SK-N-SH (cell line): Measurements from ENCODE around the gene STXBP6. TPM values are rescaled to one million over a fixed set of nuclear protein-coding genes. Genes with fewer than 3 reads are reported as not detected.

ENCODE experiments used
- CTCF ChIA-PET: fragments of 300-600, 350-600 bp; formaldehyde crosslinking; extraction: SDS; loops from one replicate; lab custom pipeline; 2021; lab: Yijun Ruan, JAX
- POLR2A ChIA-PET: fragments of 350-600 bp; sonication (Branson Sonifier 250); formaldehyde crosslinking; extraction: SDS; loops from one replicate; lab custom pipeline; 2020; ENCODE audit warnings: antibody characterized with exemption, inconsistent platforms; lab: Yijun Ruan, JAX
- DNase-seq: peaks from one replicate; pipeline ENCODE4 v3.0.0; 2012
- H2AFZ ChIP-seq: fragments of 200-600 bp; sonication (generic); 2 replicates; pipeline ENCODE4 v1.8.1; 2016; ENCODE audit warnings: antibody characterized with exemption, mild to moderate bottlenecking, low read depth
- H3F3A ChIP-seq: fragments of 200-600 bp; sonication (generic); replicated peaks from 2 replicates; pipeline ENCODE3; 2016; ENCODE audit warnings: antibody characterized with exemption, mild to moderate bottlenecking; ENCODE audit not compliant: insufficient read depth
- H3K27ac ChIP-seq, 2 experiments: fragments of 200-500 bp in 1 of 2; fragments of 200-600 bp in 1 of 2; sonication (Bioruptor generic) in 1 of 2; sonication (generic), shearing (Covaris generic) in 1 of 2; 2 replicates each; pipeline versions ENCODE4 v1.5.1 to v1.6.1; 2014 to 2016; ENCODE audit warnings: low read depth in 2 of 2, inconsistent platforms in 1 of 2, low read length in 1 of 2, mild to moderate bottlenecking in 1 of 2, mixed read lengths in 1 of 2
- H3K27me3 ChIP-seq: fragments of 200-600 bp; sonication (generic), shearing (Covaris generic); 2 replicates; pipeline ENCODE4 v1.6.1; 2016; ENCODE audit warnings: mixed run types; ENCODE audit not compliant: insufficient read depth
- H3K36me3 ChIP-seq, 2 experiments: fragments of 200-500 bp in 1 of 2; fragments of 200-600 bp in 1 of 2; sonication (Bioruptor generic) in 1 of 2; sonication (generic) in 1 of 2; replicated peaks in 1 of 2; 2 replicates each; pipeline versions ENCODE3 to v1.5.1; 2014 to 2016; ENCODE audit warnings: low read length in 1 of 2, mild to moderate bottlenecking in 1 of 2; ENCODE audit not compliant: insufficient read depth in 2 of 2, control insufficient read depth in 1 of 2
- H3K4me1 ChIP-seq, 2 experiments: fragments of 200-500 bp in 1 of 2; fragments of 200-600 bp in 1 of 2; sonication (Bioruptor generic) in 1 of 2; sonication (generic), shearing (Covaris generic) in 1 of 2; 2 replicates each; pipeline versions ENCODE4 v1.5.1 to v1.6.1; 2014 to 2016; ENCODE audit warnings: low read depth in 1 of 2, low read length in 1 of 2, mixed run types in 1 of 2; ENCODE audit not compliant: insufficient read depth in 2 of 2, control insufficient read depth in 1 of 2
- H3K4me2 ChIP-seq: fragments of 200-600 bp; sonication (generic), shearing (Covaris generic); 2 replicates; pipeline ENCODE4 v1.6.1; 2017; ENCODE audit warnings: mixed run types
- H3K4me3 ChIP-seq, 2 experiments: fragments of 200-500 bp in 1 of 2; fragments of 200-600 bp in 1 of 2; sonication (Bioruptor generic) in 1 of 2; sonication (generic), shearing (Covaris generic) in 1 of 2; 2 replicates each; pipeline versions ENCODE4 v1.5.1 to v1.8.1; 2014 to 2016; ENCODE audit warnings: low read depth in 2 of 2, inconsistent platforms in 1 of 2, low read length in 1 of 2, mild to moderate bottlenecking in 1 of 2, mixed read lengths in 1 of 2, moderate library complexity in 1 of 2
- H3K79me2 ChIP-seq: fragments of 200-600 bp; sonication (generic); 2 replicates; pipeline ENCODE4 v1.8.1; 2017; ENCODE audit warnings: mild to moderate bottlenecking; ENCODE audit not compliant: insufficient read depth
- H3K9ac ChIP-seq: fragments of 200-600 bp; sonication (generic); 2 replicates; pipeline ENCODE4 v1.6.1; 2017; ENCODE audit warnings: mixed run types
- H3K9me2 ChIP-seq: fragments of 200-600 bp; sonication (generic); 2 replicates; pipeline ENCODE4 v1.6.1; 2017; ENCODE audit warnings: mixed run types
- H3K9me3 ChIP-seq: fragments of 200-600 bp; sonication (generic); 2 replicates; pipeline ENCODE4 v1.6.1; 2017; ENCODE audit warnings: mixed run types, mild to moderate bottlenecking, moderate library complexity
- H4K20me1 ChIP-seq: fragments of 200-600 bp; sonication (generic); 2 replicates; pipeline ENCODE4 v1.6.1; 2017; ENCODE audit warnings: mild to moderate bottlenecking, mixed run types; ENCODE audit not compliant: insufficient read depth
- CHD2 ChIP-seq: fragments of 150-350 bp; IDR thresholded peaks from 2 replicates; pipeline ENCODE4 v1.6.1; 2018; ENCODE audit warnings: low read length; ENCODE audit not compliant: partially characterized antibody
- EP300 ChIP-seq, 2 experiments: IDR thresholded peaks; 2 replicates each; pipeline versions ENCODE4 v1.4.0 to v1.6.1; 2012; ENCODE audit warnings: borderline replicate concordance in 1 of 2, low read depth in 1 of 2, low read length in 1 of 2
- EZH2phosphoT487 ChIP-seq: fragments of 200-600 bp; sonication (generic); IDR thresholded peaks from 2 replicates; pipeline ENCODE4 v1.6.1; 2017; ENCODE audit warnings: low read depth, mixed run types, mild to moderate bottlenecking, antibody characterized with exemption, moderate library complexity, borderline replicate concordance
- FOXJ3 ChIP-seq: sonication (generic); formaldehyde crosslinking; IDR thresholded peaks from 2 replicates; pipeline ENCODE4 v1.5.1; 2020; ENCODE audit warnings: mild to moderate bottlenecking, missing genetic modification reagents
- GATA2 ChIP-seq: sonication (generic); formaldehyde crosslinking; IDR thresholded peaks from 2 replicates; pipeline ENCODE4 v1.5.0; 2020; ENCODE audit warnings: mild to moderate bottlenecking, missing genetic modification reagents
- JUND ChIP-seq: IDR thresholded peaks from 2 replicates; pipeline ENCODE4 v1.4.0; 2012
- MAX ChIP-seq: IDR thresholded peaks from 2 replicates; pipeline ENCODE4 v1.4.0; 2012; ENCODE audit warnings: low read depth
- NFIC ChIP-seq: IDR thresholded peaks from 2 replicates; pipeline ENCODE4 v1.4.0; 2012; ENCODE audit warnings: borderline replicate concordance
- NRF1 ChIP-seq: IDR thresholded peaks from 2 replicates; pipeline ENCODE4 v1.6.1; 2012; ENCODE audit warnings: low read depth, mild to moderate bottlenecking, low read length
- POLR2AphosphoS5 ChIP-seq: IDR thresholded peaks from 2 replicates; pipeline ENCODE4 v1.6.1; 2012; ENCODE audit warnings: low read depth, low read length
- RAD21 ChIP-seq: IDR thresholded peaks from 2 replicates; pipeline ENCODE4 v1.6.1; 2012; ENCODE audit warnings: mild to moderate bottlenecking, low read length
- RFX5 ChIP-seq: IDR thresholded peaks from 2 replicates; pipeline ENCODE4 v1.6.1; 2012; ENCODE audit warnings: mild to moderate bottlenecking, improper control_type of control experiment, low read length
- RXRA ChIP-seq: IDR thresholded peaks from 2 replicates; pipeline ENCODE4 v1.4.0; 2012; ENCODE audit warnings: low read depth, mild to moderate bottlenecking, borderline replicate concordance
- SIN3A ChIP-seq: IDR thresholded peaks from 2 replicates; pipeline ENCODE4 v1.6.1; 2012; ENCODE audit warnings: low read depth, mild to moderate bottlenecking, low read length, moderate library complexity, borderline replicate concordance
- TAF1 ChIP-seq: IDR thresholded peaks from 2 replicates; pipeline ENCODE4 v1.6.1; 2012; ENCODE audit warnings: low read depth, mild to moderate bottlenecking, low read length, moderate library complexity, borderline replicate concordance
- ZBTB33 ChIP-seq: IDR thresholded peaks from 2 replicates; pipeline ENCODE4 v1.4.0; 2012; ENCODE audit warnings: low read depth, borderline replicate concordance
- WGBS: methylation state at CpG from one replicate; pipeline ENCODE4 v1.1.6; 2017; ENCODE audit warnings: low lambda C conversion rate; 5-methylcytosine and 5-hydroxymethylcytosine counted together
- polyA plus RNA-seq, 3 experiments: library from polyadenylated mRNA; depleted of rRNA; stranded (reverse); fragments of >200 nt; gene quantifications; 2 replicates each; pipeline ENCODE4 v1.2.3, GENCODE V29; 2012
- TF ChIP-seq, protein P1 (sequence below): fragments of 200-600 bp; sonication (generic); IDR thresholded peaks from 2 replicates; pipeline ENCODE4 v1.6.1; 2017; ENCODE audit warnings: antibody characterized with exemption, mild to moderate bottlenecking, moderate library complexity
- TF ChIP-seq, protein P2 (sequence below): IDR thresholded peaks from 2 replicates; pipeline ENCODE4; 2012

The STXBP6 gene
- polyA plus RNA-seq, 1 of the 3 experiments (the other 2 are of a cell fraction) = 0.16 TPM

GRCh38 chr14:25086081-25086480, 36.1 kb upstream of the STXBP6 start:
- WGBS = 5% methylated on average over 6 of the region's 6 CpGs
- Histone ChIP-seq H3K9me2 (no peaks in the 10 kb centered on the region), H3K36me3 (no peaks in the 10 kb centered on the region)
- no peak for TF ChIP-seq EP300 (IDR thresholded peaks at IDR 0.05; ENCODE audit: borderline replicate concordance in 1 of 2, low read depth in 1 of 2, low read length in 1 of 2)
- TF ChIP-seq CHD2 = no peak
- TF ChIP-seq, protein P1, sequence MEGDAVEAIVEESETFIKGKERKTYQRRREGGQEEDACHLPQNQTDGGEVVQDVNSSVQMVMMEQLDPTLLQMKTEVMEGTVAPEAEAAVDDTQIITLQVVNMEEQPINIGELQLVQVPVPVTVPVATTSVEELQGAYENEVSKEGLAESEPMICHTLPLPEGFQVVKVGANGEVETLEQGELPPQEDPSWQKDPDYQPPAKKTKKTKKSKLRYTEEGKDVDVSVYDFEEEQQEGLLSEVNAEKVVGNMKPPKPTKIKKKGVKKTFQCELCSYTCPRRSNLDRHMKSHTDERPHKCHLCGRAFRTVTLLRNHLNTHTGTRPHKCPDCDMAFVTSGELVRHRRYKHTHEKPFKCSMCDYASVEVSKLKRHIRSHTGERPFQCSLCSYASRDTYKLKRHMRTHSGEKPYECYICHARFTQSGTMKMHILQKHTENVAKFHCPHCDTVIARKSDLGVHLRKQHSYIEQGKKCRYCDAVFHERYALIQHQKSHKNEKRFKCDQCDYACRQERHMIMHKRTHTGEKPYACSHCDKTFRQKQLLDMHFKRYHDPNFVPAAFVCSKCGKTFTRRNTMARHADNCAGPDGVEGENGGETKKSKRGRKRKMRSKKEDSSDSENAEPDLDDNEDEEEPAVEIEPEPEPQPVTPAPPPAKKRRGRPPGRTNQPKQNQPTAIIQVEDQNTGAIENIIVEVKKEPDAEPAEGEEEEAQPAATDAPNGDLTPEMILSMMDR = no peak
- TF ChIP-seq GATA2 (CRISPR knock-in tag) = no peak
- no peak for TF ChIP-seq POLR2AphosphoS5
- no peak for TF ChIP-seq MAX
- TF ChIP-seq, all 33 proteins: peak for 0
- Histone ChIP-seq H3K4me1 (no peaks in the 10 kb centered on the region), H3K9me3 (no peaks in the 10 kb centered on the region), H3K4me2 (no peak overlapping the region), H4K20me1 (no peaks in the 10 kb centered on the region), H3F3A (no peaks in the 10 kb centered on the region), H3K27me3 (no peaks in the 10 kb centered on the region; the same call in 1 of the 2 replicates), H3K27ac (no peak overlapping the region), H2AFZ (no peak overlapping the region), H3K9ac (no peak overlapping the region), H3K79me2 (no peaks in the 10 kb centered on the region), H3K4me3 (no peak overlapping the region)
- ChIA-PET CTCF (interaction anchor here (0.6 kb wide), 1 partner anchor 46 kb away, joined by 4 read pairs; no protein-coding TSS in a partner anchor), POLR2A (no interaction called here)
- DNase-seq = no peak

GRCh38 chr14:25080682-25081081, 30.7 kb upstream of the STXBP6 start:
- Histone ChIP-seq H3K4me2 (no peak overlapping the region), H3F3A (no peaks in the 10 kb centered on the region), H3K9me3 (no peaks in the 10 kb centered on the region), H3K4me1 (no peaks in the 10 kb centered on the region), H3K27ac (no peak overlapping the region), H4K20me1 (no peaks in the 10 kb centered on the region), H3K9me2 (no peaks in the 10 kb centered on the region), H3K4me3 (no peak overlapping the region), H3K9ac (no peak overlapping the region), H3K27me3 (no peaks in the 10 kb centered on the region), H3K36me3 (no peaks in the 10 kb centered on the region), H2AFZ (no peak overlapping the region), H3K79me2 (no peaks in the 10 kb centered on the region)
- ChIA-PET CTCF (no interaction called here), POLR2A (no interaction called here)
- no peak for TF ChIP-seq EZH2phosphoT487
- TF ChIP-seq JUND = no peak
- no peak for TF ChIP-seq TAF1
- no peak for TF ChIP-seq NFIC
- no peak for TF ChIP-seq ZBTB33
- no peak for TF ChIP-seq CHD2
- TF ChIP-seq SIN3A = no peak
- no peak for TF ChIP-seq RAD21
- TF ChIP-seq RXRA = no peak
- TF ChIP-seq FOXJ3 (CRISPR knock-in tag) = no peak
- no peak for TF ChIP-seq RFX5
- TF ChIP-seq, protein P2, sequence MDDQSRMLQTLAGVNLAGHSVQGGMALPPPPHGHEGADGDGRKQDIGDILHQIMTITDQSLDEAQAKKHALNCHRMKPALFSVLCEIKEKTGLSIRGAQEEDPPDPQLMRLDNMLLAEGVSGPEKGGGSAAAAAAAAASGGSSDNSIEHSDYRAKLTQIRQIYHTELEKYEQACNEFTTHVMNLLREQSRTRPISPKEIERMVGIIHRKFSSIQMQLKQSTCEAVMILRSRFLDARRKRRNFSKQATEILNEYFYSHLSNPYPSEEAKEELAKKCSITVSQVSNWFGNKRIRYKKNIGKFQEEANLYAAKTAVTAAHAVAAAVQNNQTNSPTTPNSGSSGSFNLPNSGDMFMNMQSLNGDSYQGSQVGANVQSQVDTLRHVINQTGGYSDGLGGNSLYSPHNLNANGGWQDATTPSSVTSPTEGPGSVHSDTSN = no peak
- TF ChIP-seq MAX = no peak
- TF ChIP-seq NRF1 = no peak
- WGBS = 0% methylated on average over 2 of the region's 2 CpGs
- no peak for DNase-seq
